Caco-2 (cell line): Measurements from ENCODE around the gene NEB. TPM values are rescaled to one million over a fixed set of nuclear protein-coding genes. Genes with fewer than 3 reads are reported as not detected.
A peak's percentile ranks its signal among the peaks of the same experiment; 100 is the strongest.

Experiments used
- BruUV-seq: library from RNA; stranded (reverse); fragments of 400-500 nt; replicated peaks from 2 replicates; lab custom pipeline; 2021; lab: Mats Ljungman, UMichigan
- CTCF ChIA-PET: fragments of 300-600 bp; sonication (Branson Sonifier 250); formaldehyde crosslinking; loops from one replicate; lab custom pipeline; 2022; ENCODE audit warnings: antibody characterized with exemption; lab: Charles Lee
- POLR2A ChIA-PET: fragments of 300-600 bp; sonication (Branson Sonifier 250); formaldehyde crosslinking; loops from one replicate; lab custom pipeline; 2022; ENCODE audit warnings: antibody characterized with exemption; lab: Charles Lee
- DNase-seq, 2 experiments: peaks; one replicate each; pipeline versions ENCODE4 v3.0.0 to v3.0.0-alpha.2; 2020 to 2022
- H3K27me3 ChIP-seq: replicated peaks from 2 replicates; pipeline ENCODE4 v1.6.0; 2011; ENCODE audit warnings: low read length; ENCODE audit not compliant: control insufficient read depth, insufficient read depth
- H3K36me3 ChIP-seq: 2 replicates; pipeline ENCODE4 v1.5.1; 2011; ENCODE audit warnings: low read length; ENCODE audit not compliant: control insufficient read depth, insufficient read depth
- H3K4me1 ChIP-seq: fragments of 250-450 bp; sonication (Bioruptor Pico); 2 replicates; pipeline ENCODE4 v1.5.1; 2020; ENCODE audit warnings: mild to moderate bottlenecking
- H3K4me3 ChIP-seq: 2 replicates; pipeline ENCODE4 v1.5.1; 2011; ENCODE audit warnings: low read depth, mild to moderate bottlenecking, control low read depth, low read length
- H3K9me3 ChIP-seq: fragments of 250-450 bp; sonication (Bioruptor Pico); 2 replicates; pipeline ENCODE4 v1.5.1; 2020; ENCODE audit warnings: mild to moderate bottlenecking, moderate library complexity
- H3K27ac Mint-ChIP-seq: one replicate; pipeline ENCODE4 v1.8.0; 2022; ENCODE audit warnings: mixed read lengths; ENCODE audit not compliant: unreplicated experiment
- H3K27me3 Mint-ChIP-seq: one replicate; pipeline ENCODE4 v1.8.0; 2022; ENCODE audit warnings: mixed read lengths; ENCODE audit not compliant: insufficient read depth, unreplicated experiment
- H3K36me3 Mint-ChIP-seq: one replicate; pipeline ENCODE4 v1.8.0; 2022; ENCODE audit warnings: mild to moderate bottlenecking, mixed read lengths; ENCODE audit not compliant: insufficient read depth, unreplicated experiment
- H3K4me1 Mint-ChIP-seq: one replicate; pipeline ENCODE4 v1.8.0; 2022; ENCODE audit warnings: low read depth, mixed read lengths; ENCODE audit not compliant: unreplicated experiment
- H3K4me3 Mint-ChIP-seq: one replicate; pipeline ENCODE4 v1.8.0; 2022; ENCODE audit warnings: mild to moderate bottlenecking, moderate library complexity, mixed read lengths; ENCODE audit not compliant: unreplicated experiment
- H3K9me3 Mint-ChIP-seq: one replicate; pipeline ENCODE4 v1.8.0; 2022; ENCODE audit warnings: mixed read lengths; ENCODE audit not compliant: unreplicated experiment
- CTCF ChIP-seq, 2 experiments: fragments of 200-600 bp in 1 of 2; IDR thresholded peaks; 1 replicate in 1 of 2; 2 replicates in 1 of 2; pipeline versions ENCODE4 v1.5.1 to v1.8.0; 2011 to 2022; ENCODE audit warnings: antibody characterized with exemption in 1 of 2, control low read depth in 1 of 2, inconsistent platforms in 1 of 2, low read depth in 1 of 2, low read length in 1 of 2, mild to moderate bottlenecking in 1 of 2, moderate library complexity in 1 of 2; ENCODE audit not compliant: insufficient read depth in 1 of 2, severe bottlenecking in 1 of 2, unreplicated experiment in 1 of 2
- intact Hi-C: fragments of 100-400 bp; cut with micrococcal nuclease; formaldehyde crosslinking; loops from one replicate; pipeline ENCODE4 v1.10.0; 2022; ENCODE audit not compliant: unreplicated experiment
- total RNA-seq: library from RNA; stranded (reverse); gene quantifications from 2 replicates; pipeline ENCODE4 v1.2.3, GENCODE V29; 2022

The NEB gene
- total RNA-seq, 1 experiment from 2014 or later = 14.7 TPM

- no peak for DNase-seq
- ChIA-PET CTCF (no interaction called here), POLR2A (no interaction called here)
- Mint-ChIP-seq H3K9me3 (no peaks in the 10 kb centered on the region), H3K27ac (no peak overlapping the region), H3K4me1 (no peaks in the 10 kb centered on the region), H3K4me3 (no peak overlapping the region), H3K36me3 (peaks cover 4% of the 10 kb centered on the region), H3K27me3 (no peaks in the 10 kb centered on the region)
- intact Hi-C loops = no loop called here
- Histone ChIP-seq H3K4me3 (no peak overlapping the region), H3K36me3 (peaks cover 2% of the 10 kb centered on the region; the same call in 1 of the 2 replicates), H3K9me3 (no peaks in the 10 kb centered on the region), H3K4me1 (no peaks in the 10 kb centered on the region), H3K27me3 (no peaks in the 10 kb centered on the region)
- no peak for TF ChIP-seq CTCF (IDR thresholded peaks at IDR 0.05; ENCODE audit: insufficient read depth in 1 of 2, low read depth in 1 of 2, low read length in 1 of 2, severe bottlenecking in 1 of 2, unreplicated experiment in 1 of 2)
- BruUV-seq = no TSS peak
Measured at GRCh38 chr2:151616760-151617339, 117.4 kb downstream of the NEB start.

- Histone ChIP-seq H3K9me3 (no peaks in the 10 kb centered on the region), H3K4me1 (no peaks in the 10 kb centered on the region), H3K36me3 (peaks cover 2% of the 10 kb centered on the region; the same call in 1 of the 2 replicates), H3K4me3 (no peak overlapping the region), H3K27me3 (no peaks in the 10 kb centered on the region)
- H3K27ac Mint-ChIP-seq = no peak overlapping the region
- intact Hi-C loops = no loop called here
- no peak overlapping the region for H3K4me3 Mint-ChIP-seq
- peaks cover 4% of the 10 kb centered on the region for H3K36me3 Mint-ChIP-seq
- CTCF ChIA-PET = interaction anchor here (0.9 kb wide), 1 partner anchor 410 kb away, joined by 3 read pairs; no protein-coding TSS in a partner anchor
- H3K4me1 Mint-ChIP-seq = no peaks in the 10 kb centered on the region
- no peaks in the 10 kb centered on the region for H3K9me3 Mint-ChIP-seq
- H3K27me3 Mint-ChIP-seq = no peaks in the 10 kb centered on the region
- no peak for DNase-seq
- peak in 1 of 2 experiments; percentile 8 for TF ChIP-seq CTCF (IDR thresholded peaks at IDR 0.05; ENCODE audit: insufficient read depth in 1 of 2, low read depth in 1 of 2, low read length in 1 of 2, severe bottlenecking in 1 of 2, unreplicated experiment in 1 of 2)
- BruUV-seq = no TSS peak
- POLR2A ChIA-PET = no interaction called here
Measured at GRCh38 chr2:151614606-151615306, 119.5 kb downstream of the NEB start.

GRCh38 chr2:151614159-151614558 lies 120.1 kb downstream of the NEB start:
- Histone ChIP-seq H3K36me3 (peaks cover 2% of the 10 kb centered on the region; the same call in 1 of the 2 replicates), H3K4me3 (no peak overlapping the region), H3K27me3 (no peaks in the 10 kb centered on the region), H3K9me3 (no peaks in the 10 kb centered on the region), H3K4me1 (no peaks in the 10 kb centered on the region)
- Mint-ChIP-seq H3K36me3 (no peaks in the 10 kb centered on the region), H3K9me3 (no peaks in the 10 kb centered on the region), H3K4me1 (no peaks in the 10 kb centered on the region), H3K4me3 (no peak overlapping the region), H3K27me3 (no peaks in the 10 kb centered on the region), H3K27ac (no peak overlapping the region)
- ChIA-PET CTCF (no interaction called here), POLR2A (no interaction called here)
- DNase-seq = no peak
- no peak for TF ChIP-seq CTCF (IDR thresholded peaks at IDR 0.05; ENCODE audit: insufficient read depth in 1 of 2, low read depth in 1 of 2, low read length in 1 of 2, severe bottlenecking in 1 of 2, unreplicated experiment in 1 of 2)
- BruUV-seq = no TSS peak
- intact Hi-C loops = no loop called here
